ENCODE results near the gene MSL1.
"Not testable (repeated sequence)": the region's sequence is repeated elsewhere in the genome, so short reads cannot be mapped to it uniquely, and the experiment has no call there.

The MSL1 gene

DNA sequence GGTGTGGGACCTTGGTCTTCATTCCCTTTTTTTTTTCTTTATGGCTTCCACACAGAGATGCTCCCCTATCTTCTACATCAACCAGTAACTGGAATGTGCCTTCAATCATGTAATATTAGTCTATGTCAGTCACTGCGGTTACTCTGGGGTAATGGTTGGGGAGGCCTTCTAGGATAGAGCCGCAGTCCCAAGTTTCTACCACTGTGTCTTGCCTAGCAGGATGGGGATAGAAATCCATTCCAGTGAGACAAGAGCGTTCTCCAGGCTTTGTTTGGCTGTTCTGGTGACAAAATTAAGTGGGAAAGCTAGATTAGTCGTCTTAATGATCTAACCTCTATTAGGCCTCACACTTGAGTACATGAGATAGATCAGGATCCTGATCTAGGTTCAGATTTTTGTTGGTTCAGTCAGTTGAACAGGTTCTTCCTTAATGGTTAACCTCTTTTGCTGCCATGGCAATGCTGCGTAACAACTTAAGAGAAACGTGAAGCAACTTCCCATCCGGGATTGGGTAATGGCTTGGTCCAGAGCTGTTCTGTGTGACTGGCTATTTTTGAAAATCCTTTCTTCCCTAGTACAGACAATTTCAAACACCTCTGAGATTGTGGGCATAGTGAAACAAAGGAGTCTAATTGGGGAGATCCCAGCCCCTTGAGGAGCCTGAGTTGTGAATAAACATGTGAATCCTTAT is 8.7 kb downstream of the MSL1 start:
- no peak for DNase-seq

DNA sequence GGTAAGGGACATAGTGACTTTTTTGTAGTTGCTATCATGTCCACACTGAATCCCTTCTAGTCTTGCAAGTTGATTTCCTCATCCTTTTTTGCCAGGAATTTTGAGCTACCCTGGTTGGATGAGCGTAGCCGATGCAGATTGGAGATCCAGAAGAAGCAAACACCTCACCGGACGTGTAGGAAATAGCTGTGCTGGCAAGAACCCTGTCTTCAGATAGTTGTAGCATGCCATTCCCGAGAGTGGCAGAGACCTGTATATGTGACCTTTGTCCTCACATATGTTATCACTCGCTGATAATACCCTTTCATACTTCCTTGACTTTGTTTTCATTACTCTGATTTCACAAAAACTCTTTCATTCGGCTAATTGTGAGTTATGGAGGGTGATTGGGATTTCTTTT is 12.4 kb downstream of the MSL1 start:
- DNase-seq, result no peak

DNA sequence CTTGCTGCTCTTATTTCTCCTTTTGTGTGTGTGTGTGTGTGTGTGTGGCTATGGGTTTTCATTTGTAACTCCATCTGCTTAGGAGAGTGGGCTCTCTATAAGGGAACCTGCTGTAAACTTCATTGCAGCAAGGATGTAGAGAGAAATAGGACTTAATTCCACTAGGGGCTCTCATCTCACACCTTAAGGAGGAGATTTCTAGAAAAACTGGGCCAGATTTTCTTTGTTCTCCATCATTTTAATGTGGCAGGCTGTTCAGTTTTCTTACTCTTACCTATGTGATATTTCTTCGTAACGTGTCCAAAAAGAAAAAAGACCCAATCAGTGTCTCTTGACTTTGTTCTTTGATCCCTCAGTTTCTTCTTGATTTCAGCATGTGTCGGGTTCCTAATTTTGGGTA is 14.0 kb downstream of the MSL1 start:
- DNase-seq, result no peak

DNA sequence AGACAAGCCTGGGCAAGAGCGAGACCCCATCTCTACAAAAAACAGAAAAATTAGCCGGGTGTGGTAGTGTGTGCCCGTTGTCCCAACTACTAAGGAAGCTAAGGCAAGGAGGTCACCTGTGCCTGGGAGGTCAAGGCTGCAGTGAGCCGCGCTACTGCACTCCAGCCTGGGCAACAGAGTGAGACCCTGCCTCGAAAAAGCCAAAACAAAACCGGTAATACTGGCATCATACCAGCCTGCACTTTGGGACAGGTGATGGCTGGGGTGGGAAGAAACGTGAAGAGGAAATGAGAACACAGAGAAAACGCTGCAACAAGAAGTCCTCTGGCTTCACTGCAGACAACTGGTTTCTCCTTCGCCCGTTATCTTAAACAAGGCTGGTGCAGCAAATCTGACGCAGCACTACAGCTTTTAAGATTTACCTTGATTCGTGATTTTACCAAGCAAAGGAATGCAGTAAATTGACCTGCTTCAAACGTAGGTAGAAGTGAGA is 17.8 kb downstream of the MSL1 start:
- no peak for DNase-seq

DNA sequence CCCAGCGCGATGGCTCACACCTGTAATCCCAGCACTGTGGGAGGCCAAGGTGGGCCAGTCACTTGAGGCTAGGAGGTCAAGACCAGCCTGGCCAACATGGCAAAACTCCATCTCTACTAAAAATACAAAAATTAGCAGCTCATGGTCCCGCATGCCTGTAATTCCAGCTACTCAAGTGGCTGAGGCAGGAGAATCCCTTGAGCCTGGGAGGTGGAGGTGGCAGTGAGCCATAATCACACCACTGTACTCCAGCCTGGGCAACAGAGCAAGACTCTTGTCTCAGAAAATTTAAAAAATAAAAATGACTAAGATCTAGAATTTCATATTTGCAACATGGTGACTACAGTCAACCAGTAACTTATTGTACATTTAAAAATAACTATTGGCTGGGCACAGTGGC is 21.4 kb downstream of the MSL1 start:
- DNase-seq, result not testable (repeated sequence)

DNA sequence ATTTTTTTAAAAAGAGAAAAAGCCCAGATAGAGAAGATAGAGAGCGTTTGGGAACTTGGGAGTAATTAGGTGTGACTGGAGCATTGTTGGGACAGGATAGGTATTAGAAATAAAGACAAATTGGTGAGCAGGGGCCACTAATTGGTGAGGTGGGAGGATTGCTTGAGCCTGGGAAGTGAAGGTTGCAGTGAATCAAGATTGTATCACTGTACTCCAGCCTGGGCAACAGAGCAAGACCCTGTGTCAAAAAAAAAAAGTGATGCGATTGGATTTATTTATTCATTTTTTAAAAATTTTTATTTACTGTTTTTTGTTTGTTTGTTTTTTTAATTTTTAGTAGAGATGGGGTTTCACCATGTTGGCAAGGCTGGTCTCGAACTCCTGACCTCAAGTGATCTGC is 23.7 kb downstream of the MSL1 start:
- DNase-seq, result no peak

DNA sequence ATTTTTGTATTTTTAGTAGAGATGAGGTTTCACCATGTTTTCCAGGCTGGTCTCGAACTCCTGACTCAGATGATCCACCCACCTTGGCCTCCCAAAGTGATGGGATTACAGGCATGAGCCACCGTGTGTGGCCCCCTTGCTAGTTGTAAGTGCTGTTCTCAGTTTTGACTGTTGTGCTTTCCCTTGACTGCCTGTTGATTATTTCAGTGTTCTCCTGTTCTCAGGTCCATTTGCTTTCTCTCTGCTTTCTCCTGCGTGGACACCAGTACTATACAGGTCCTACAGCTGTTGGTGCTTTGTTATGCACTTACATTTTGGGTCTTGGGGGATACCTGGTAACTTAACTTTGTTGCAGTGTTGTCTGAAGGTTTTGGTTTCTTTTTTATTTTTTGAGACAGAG is 26.8 kb downstream of the MSL1 start:
- DNase-seq, result no peak

DNA sequence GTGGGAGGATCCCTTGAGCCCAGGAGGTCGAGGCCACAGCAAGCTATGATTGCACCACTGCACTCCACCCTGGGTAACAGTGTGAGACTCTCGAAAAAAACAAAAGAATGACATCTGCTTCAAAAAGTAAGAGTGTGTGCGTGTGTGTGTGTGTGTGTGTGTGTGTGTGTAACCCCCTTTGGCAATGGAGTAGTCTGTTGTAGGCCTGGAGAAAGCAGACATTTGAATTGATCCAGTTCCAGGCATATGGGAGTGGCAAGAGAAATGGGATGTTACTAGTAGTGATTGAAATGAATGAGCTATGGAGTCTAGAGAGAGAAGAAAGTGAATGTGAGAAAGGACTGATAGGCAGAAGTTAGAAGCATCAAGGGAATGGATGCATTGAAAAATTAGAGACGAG is 28.5 kb downstream of the MSL1 start:
- no peak for DNase-seq

DNA sequence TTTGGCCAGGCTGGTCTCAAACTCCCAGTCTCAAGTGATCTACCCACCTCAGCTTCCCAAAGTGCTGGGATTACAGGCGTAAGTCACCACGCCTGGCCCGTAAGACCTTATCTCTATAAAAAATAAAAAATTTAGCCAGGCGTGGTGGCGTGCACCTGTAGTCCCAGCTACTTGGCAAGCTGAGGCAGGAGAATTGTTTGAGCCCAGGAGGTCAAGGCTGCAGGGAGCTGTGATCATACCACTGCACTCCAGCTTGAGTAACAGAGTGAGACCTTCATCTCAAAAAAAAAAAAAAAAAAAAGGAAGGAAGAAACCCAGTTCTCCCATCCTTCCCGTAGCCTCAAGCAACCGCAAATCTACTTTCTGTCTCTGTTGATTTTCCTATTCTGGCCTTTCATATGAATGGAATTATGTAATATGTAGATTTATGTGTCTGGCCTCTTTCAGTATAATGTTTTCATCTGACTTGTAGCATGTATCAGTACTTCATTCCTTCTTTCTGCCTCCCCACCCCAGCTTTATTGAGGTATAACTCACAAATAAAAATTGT is 29.7 kb downstream of the MSL1 start:
- no peak for DNase-seq

DNA sequence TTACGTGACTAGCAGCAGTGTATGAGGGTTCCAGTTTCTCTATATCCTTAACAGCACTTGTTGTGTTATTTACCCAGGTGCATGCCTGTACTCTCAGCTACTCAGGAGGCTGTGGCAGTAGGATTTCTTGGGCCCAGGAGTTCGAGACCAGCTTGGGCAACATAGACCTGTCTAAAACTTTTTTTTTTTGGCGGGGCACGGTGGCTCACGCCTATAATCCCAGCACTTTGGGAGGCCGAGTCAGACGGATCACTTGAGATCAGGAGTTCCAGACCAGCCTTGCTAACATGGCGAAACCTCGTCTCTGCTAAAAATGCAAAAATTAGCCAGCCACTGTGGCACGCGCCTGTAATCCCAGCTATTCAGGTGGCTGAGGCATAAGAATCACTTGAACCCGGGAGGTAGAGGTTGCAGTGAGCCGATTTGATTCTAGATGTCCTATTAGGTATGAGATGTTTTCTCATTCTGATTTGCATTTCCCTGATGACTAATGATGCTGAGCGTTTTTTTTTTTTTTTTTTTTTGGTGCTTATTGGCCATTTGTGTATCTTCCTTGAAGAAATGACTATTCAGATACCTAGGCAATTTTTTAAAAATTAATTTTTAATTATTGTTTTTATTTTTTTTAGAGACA is 31.9 kb downstream of the MSL1 start:
- no peak for DNase-seq

DNA sequence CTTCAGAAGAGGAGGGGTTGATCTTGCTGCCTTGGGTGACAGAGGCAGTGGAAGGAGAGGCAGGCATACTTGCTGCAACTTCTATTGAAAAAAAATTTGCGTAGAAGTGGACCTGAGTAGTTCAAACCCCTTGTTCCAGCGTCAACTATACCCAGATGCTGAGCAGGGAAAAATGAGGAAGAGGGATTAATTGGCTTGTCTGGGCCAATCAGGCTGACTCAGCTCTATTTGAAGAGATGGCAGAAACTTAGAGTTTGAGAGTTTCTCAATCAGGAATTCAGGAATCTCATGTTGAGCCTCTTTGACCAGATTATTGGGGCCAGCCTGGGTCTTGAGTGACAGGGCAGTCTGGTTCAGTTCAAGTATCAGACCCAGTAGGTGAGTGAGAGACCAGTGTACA is 36.2 kb downstream of the MSL1 start:
- DNase-seq, result no peak

DNA sequence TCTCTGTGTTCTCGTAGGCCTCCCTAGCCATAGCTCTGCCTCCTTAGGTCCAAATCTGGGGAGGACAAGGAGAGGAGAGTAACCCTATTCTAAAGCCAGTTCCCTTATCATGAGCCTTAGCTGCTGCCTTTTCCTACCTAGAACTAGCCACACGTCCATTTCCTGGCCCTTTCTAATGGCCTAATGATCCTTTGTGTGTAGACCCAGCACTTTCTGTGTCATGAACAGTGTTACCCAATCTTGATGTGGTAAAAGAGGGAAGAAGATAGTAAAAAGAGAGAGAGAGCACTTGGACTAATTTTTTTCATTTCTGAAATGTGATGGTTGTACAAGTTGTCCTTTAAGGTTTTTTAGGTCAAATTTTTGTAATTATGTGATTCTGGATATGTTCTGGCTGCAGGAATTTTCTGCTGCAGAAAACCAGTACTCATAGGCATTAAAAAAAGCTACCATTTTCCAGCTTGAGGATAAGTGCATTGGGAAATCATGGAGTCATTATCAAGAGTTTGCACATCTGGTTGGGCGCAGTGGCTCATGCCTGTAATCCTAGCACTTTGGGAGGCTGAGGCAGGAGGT is 36.8 kb downstream of the MSL1 start:
- DNase-seq, result no peak

DNA sequence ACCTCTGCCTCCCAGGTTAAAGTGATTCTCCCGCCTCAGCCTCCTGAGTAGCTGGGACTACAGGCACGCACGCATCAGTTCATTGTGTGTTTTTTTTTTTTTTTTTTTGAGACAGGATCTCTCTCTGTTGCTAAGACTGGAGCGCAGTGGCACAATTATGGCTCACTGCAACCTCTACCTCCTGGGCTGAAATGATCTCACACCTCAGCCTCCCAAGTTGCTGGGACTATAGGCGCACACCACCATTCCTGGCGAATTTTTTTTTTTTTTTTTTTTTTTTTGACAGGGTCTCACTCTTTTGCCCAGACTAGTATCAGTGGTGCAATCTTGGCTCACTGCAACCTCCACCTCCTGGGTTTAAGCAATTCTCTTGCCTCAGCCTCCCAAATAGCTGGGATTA is 37.7 kb downstream of the MSL1 start:
- DNase-seq, result no peak

DNA sequence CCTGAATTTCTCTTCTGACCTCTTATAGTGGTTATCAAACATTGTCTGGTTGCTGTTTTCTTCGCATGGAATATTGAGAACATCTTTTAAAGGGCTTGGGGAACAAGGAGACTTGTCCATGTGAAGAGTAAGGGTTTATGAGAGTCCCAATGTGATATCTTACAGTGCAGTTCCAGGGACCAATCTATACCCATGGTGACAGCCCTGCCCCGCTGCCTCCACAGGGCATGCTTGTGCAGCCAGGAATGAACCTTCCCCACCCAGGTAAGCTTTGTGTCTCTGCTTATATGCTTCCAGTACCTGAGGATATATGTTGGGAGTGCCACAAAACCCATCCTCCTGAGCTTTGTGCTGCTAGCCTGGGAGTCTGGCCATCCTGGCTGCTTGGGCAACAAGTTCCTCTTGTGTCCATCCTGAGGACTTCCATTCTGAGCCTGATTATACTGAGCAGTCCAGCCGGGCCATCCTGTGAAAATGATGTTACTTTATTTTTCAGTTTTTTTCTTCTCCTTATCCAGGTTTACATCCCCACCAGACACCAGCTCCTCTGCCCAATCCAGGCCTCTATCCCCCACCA is 46.0 kb downstream of the MSL1 start:
- no peak for DNase-seq

DNA sequence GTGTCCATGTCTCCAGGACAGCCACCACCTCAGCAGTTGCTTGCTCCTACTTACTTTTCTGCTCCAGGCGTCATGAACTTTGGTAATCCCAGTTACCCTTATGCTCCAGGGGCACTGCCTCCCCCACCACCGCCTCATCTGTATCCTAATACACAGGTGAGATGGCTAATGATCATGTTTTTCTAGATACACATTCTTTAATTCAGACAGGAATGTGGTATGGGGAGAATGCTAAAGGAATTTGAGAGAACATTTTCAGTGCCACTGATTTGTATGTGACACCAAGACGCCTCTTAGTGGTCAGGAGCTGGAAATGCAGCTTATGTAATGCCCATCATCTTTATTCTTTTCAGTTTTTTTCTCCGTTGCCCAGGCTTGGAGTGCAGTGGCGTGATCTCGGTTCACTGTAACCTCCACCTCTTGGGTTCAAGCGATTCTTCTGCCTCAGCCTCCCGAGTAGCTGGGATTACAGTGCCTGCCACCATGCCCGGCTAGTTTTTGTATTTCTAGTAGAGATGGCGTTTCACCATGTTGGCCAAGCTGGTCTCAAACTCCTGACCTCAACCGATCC is 46.6 kb downstream of the MSL1 start:
- no peak for DNase-seq

DNA sequence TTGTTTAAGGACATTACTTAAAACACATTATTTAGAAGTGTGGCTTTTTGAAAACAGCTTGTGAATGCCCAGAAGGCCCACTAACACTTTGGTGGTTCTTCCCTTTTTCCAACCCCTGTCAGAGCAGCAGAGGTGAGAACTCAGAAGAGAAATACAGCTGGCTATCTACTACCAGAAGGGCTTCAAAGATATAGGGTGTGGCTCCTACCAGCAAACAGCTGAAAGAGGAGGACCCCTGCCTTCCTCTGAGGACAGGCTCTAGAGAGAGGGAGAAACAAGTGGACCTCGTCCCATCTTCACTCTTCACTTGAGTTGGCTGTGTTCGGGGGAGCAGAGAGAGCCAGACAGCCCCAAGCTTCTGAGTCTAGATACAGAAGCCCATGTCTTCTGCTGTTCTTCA is 48.6 kb downstream of the MSL1 start:
- DNase-seq, result no peak

DNA sequence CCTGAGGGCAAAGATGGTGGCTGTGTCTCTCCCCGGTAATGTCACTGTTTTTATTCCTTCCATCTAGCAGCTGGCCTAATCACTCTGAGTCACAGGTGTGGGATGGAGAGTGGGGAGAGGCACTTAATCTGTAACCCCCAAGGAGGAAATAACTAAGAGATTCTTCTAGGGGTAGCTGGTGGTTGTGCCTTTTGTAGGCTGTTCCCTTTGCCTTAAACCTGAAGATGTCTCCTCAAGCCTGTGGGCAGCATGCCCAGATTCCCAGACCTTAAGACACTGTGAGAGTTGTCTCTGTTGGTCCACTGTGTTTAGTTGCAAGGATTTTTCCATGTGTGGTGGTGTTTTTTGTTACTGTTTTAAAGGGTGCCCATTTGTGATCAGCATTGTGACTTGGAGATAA is 50.0 kb downstream of the MSL1 start:
- no peak for DNase-seq

DNA sequence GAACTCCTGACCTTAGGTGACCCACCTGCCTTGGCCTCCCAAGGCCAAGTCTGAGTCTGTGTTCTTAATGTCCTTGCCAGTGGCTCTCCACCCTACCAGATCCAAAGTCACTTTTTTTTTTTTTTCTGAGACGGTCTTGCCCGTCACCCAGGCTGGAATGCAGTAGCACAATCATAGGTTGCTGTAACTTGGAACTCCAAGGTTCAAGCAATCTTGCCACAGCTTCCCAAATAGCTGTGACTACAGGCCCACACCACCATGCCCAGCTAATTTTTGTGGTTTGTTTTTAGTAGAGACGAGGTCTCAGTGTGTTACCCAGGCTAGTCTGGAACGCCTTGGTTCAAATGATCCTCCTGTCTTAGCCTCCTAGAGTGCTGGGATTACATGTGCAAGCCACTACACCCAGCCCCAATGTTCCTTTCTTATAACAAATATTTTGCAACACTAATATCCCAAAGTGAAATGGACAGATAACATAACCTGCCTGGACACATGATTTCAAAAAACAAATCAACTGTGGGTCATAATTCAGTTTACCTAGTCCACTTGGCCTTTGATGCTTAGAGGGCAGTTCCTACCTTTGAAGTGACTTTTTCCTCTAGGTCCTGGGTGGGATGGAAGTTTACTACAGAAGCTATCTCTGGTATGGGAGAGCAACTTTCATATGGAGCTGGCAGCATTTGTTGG is 51.5 kb downstream of the MSL1 start:
- no peak for DNase-seq

DNA sequence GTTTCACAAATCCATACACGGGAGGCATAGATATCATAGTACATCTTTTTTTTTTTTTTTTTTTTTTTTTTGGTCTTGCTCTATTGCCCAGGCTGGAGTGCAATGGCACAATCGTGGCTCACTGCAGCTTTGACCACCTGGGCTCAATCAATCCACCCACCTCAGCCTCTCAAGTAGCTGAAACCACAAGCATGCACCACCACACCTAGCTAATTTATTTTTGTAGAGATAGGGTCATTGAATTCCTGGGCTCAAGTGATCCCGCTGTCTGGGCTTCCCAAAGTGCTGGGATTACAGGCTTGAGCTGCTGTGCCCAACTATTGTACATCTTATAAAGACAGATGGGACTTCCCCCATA is 52.0 kb downstream of the MSL1 start:
- no peak for DNase-seq

DNA sequence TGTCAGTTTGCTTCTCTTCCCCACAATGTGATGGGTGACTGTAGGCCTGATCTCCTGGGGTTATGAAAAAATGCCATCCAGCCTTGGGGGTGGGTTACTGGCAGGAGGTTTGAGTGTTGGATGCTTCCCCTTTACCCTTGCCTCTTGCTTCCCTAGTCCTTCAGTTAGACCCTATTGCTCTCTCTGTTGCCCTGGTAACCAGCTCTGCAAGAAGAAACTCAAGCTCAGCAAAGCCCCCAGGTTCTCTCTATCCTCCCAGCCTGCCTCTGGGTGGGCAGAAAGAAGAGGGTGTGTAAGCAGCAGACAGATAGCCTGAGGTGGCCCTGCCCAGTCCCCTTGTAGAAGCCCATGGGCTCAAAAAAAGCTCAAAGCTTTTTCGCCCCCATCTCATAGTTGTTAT is 52.7 kb downstream of the MSL1 start:
- DNase-seq, result no peak

DNA sequence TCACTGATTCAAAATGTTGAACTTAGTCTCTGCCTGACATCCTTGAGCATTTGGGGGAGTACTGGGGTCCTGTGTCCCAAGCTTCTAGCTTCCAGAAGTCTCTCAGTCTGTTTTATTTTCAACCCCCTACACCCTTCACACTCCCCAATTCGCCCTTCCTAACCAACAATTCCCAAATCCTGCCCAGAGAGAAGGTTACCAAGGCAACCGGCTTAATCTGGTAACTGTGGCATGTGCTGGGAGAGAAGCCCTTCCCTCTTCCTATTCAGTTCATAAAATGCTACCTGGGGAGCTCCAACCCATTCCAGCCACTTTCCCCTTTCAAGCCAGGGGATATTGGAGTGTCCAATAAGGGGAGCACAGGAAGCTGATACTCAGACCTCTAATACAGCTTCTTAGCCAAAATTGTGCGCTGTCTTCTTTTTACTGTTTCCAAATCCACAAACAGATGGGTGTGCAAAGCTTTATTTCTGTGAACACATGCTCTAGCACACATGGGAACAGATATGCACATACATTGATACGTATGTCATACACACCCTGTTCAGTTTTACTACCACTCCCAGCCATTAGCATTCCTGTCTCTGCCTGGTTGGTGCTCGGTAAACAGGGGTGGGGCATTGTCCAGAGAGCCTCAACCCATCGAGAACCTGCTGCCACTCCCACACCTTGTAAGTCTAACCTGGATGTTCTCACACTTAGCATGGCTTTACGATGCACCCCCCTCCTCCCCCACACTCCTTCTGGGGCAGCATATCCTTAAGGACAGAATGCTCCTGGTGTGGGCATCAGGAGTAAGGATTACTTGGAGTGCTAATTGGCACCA is 54.4 kb downstream of the MSL1 start:
- no peak for DNase-seq

DNA sequence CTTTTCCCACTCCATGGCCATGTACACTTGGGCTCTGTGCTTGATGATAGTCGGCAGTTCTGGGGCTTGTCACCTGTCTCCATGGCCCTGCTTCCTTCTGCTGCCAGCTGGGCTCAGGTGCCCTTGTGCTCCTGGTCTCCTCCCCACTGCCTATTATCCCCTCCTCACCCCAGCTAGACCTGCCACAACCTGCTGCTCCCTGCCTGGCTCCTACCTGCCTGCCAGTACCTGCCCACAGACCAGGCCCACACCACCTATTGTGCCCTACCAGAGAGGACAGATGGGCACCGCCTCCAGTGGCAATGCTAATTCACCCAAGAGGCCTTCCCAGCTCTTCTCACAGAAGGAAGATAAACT is 55.0 kb downstream of the MSL1 start:
- DNase-seq, result no peak
